GM12864 (cell line): ENCODE data around the gene CDHR5.

Experiments used
- DNase-seq: peaks from one replicate; pipeline ENCODE4 v3.0.0-alpha.2; 2011; ENCODE audit warnings: low read depth
- H3K4me3 ChIP-seq: 2 replicates; pipeline ENCODE4 v1.5.1; 2011; ENCODE audit warnings: mild to moderate bottlenecking, low read depth, low read length, control low read depth
- TF ChIP-seq, protein P1 (sequence below): IDR thresholded peaks from 2 replicates; pipeline ENCODE4 v1.5.1; 2011; ENCODE audit warnings: low read depth, mild to moderate bottlenecking, moderate library complexity, low read length, control low read depth, inconsistent platforms; ENCODE audit errors: missing control alignments

The CDHR5 gene

GRCh38 chr11:628056-628455 lies 3.3 kb upstream of the CDHR5 start:
- TF ChIP-seq, protein P1, sequence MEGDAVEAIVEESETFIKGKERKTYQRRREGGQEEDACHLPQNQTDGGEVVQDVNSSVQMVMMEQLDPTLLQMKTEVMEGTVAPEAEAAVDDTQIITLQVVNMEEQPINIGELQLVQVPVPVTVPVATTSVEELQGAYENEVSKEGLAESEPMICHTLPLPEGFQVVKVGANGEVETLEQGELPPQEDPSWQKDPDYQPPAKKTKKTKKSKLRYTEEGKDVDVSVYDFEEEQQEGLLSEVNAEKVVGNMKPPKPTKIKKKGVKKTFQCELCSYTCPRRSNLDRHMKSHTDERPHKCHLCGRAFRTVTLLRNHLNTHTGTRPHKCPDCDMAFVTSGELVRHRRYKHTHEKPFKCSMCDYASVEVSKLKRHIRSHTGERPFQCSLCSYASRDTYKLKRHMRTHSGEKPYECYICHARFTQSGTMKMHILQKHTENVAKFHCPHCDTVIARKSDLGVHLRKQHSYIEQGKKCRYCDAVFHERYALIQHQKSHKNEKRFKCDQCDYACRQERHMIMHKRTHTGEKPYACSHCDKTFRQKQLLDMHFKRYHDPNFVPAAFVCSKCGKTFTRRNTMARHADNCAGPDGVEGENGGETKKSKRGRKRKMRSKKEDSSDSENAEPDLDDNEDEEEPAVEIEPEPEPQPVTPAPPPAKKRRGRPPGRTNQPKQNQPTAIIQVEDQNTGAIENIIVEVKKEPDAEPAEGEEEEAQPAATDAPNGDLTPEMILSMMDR = no peak
- H3K4me3 ChIP-seq = no peak overlapping the region
- DNase-seq = no peak

DNA sequence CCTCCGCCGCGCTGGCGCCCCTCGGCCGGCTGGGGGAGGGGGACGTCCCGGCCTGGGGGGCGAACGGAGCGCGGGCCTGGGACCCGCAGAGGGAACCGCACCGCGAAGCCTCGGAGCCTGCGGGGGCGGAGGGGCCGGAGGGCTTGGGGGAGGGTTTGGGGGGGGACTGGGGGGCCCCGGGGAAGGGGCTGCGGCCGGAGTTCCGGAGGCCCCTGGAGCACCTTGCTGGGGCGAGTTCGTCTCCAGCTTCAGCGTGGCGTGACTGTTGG lies 2.5 kb upstream of the CDHR5 start:
- no peak overlapping the region for H3K4me3 ChIP-seq
- no peak for DNase-seq
- TF ChIP-seq, protein P1 = no peak

GRCh38 chr11:626475-627307 lies 1.9 kb upstream of the CDHR5 start, which contains the start of gene SCT:
Gene SCT, minus strand, starts transcription at chr11:627181. Its CDS starts 38 bp downstream, at chr11:627143.
- DNase-seq = no peak
- H3K4me3 ChIP-seq = no peak within 1 kb of the TSS
- TF ChIP-seq, protein P1 = no peak

GRCh38 chr11:625636-626268 lies 997 bp upstream of the CDHR5 start:
- no peak for DNase-seq
- TF ChIP-seq, protein P1 = no peak
- H3K4me3 ChIP-seq = no peak overlapping the region

DNA sequence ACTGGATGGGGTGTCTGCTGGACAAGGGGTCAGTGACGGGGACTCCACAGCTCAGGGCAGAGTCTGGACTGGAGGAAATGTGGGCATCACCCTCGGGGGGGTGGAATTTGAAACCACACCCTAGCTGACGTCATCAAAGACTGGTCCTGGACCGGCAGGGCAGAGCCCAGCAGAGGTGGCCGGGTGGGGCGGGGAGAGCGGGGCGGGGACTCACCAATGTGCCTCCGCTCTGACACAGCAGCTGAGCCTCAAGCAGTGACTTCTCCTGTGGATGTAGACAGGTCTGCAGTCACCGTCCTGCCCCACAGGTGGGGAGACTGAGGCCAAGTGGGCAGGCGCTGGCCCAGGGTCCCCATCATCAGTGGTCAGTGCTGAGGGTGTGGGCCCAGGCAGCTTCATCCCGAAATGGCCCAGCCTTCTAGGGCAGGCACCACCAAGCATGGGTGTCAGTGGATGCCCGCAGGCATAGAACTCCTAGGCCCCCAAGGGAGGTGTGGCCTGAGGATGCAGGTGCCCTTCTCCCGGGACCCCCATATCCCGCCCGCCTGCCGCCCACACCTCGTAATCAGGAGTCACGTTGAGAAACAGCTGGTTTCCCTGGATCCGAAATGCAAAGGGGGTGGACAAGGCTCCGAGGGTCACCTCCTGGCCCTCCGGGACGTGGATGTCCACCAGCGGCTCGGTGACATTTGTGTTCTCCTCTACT lies 603 bp downstream of the CDHR5 start:
- TF ChIP-seq, protein P1 = no peak
- DNase-seq = no peak
- no peak overlapping the region for H3K4me3 ChIP-seq

DNA sequence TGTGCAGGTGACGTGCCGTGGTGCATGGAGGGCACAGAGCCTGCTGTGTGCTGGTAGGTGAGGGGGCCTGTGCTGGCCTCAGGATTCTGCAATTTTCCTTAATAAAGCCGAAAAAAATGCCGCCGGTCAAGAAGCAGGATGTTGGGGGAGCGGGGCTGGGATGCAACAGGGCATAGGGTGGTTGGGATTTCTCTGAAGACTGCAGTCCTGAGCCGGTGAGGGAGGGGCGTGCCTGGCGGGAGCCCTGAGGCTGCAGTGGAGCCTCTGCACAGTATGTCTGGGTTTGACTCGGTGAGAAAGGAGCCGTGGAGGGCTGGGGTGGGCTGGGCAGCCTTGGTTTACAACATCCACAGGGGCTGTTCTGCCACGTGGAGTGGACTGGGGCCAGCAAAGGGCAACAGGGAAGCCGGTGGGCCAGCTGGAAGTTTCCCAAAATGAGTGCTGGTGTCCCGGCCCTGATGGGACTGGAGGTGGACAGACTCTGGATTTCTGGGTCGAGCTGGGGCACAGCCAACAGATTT lies 1.3 kb downstream of the CDHR5 start:
- DNase-seq = no peak

More for the DNA sequence above, 1.3 kb downstream of the CDHR5 start:
- H3K4me3 ChIP-seq = no peak overlapping the region
- TF ChIP-seq, protein P1 = no peak
